ENCODE data around the gene SNX6. TPM values are rescaled to one million over a fixed set of nuclear protein-coding genes. Genes with fewer than 3 reads are reported as not detected.

Gene SNX6
- total and polyA plus RNA-seq, 2 donors (not counting 3 experiments of a cell fraction or from before 2014, with no cell fraction given) = 95.1 to 120 TPM

GRCh38 chr14:34619471-34619870, 10.5 kb downstream of the SNX6 start:
- Histone ChIP-seq H3K9me3 (replicated peaks; ENCODE audit: control insufficient read depth, insufficient read depth, low read length) (no peaks in the 10 kb centered on the region), H3K4me3 (replicated peaks in 1 of 3; ENCODE audit: insufficient read depth in 1 of 3, low read depth in 1 of 3, low read length in 3 of 3) (no peak overlapping the region), H3K9ac (replicated peaks; ENCODE audit: extremely low read depth, insufficient read depth, low read length) (no peak overlapping the region), H3K4me2 (ENCODE audit: insufficient read depth, low read length) (no peak overlapping the region), H3K9me1 (replicated peaks; ENCODE audit: control insufficient read depth, extremely low read depth, insufficient read depth, low read length) (no peaks in the 10 kb centered on the region), H3K79me2 (ENCODE audit: control insufficient read depth, insufficient read depth, low read length) (peaks cover 56% of the 10 kb centered on the region), H3K4me1 (ENCODE audit: control insufficient read depth, extremely low read depth, insufficient read depth, low read length) (peaks cover 16% of the 10 kb centered on the region), H3K27ac (ENCODE audit: insufficient read depth, low read depth, low read length) (no peak overlapping the region), H3K36me3 (ENCODE audit: control insufficient read depth in 2 of 2, extremely low read depth in 1 of 2, insufficient read depth in 2 of 2, low read length in 2 of 2) (peaks cover 0 to 2% of the 10 kb centered on the region in 2 experiments), H3K27me3 (ENCODE audit: control insufficient read depth in 2 of 2, insufficient read depth in 2 of 2, low read length in 2 of 2) (no peaks in the 10 kb centered on the region), H2AFZ (ENCODE audit: low read depth, low read length) (no peak overlapping the region), H4K20me1 (replicated peaks; ENCODE audit: control insufficient read depth, extremely low read depth, insufficient read depth, low read length) (peaks cover 2% of the 10 kb centered on the region)
- BruUV-seq (replicated peaks) = no TSS peak
- ChIA-PET CTCF (interaction anchor here (0.7 kb wide), 1 partner anchor 103 kb away, joined by 3 read pairs; no protein-coding TSS in a partner anchor), POLR2A (no interaction called here)
- DNase-seq (ENCODE audit: low read depth, low spot score) = no peak
- FAIRE-seq = no peak
- TF ChIP-seq MAX (IDR thresholded peaks at IDR 0.05; ENCODE audit: insufficient read depth, insufficient read length) (no peak), GATA2 (IDR thresholded peaks at IDR 0.05; ENCODE audit: insufficient read depth, insufficient read length, low read depth, low read length) (no peak), EZH2 (IDR thresholded peaks at IDR 0.05; ENCODE audit: borderline replicate concordance, low read depth, low read length, severe bottlenecking) (no peak), FOS (IDR thresholded peaks at IDR 0.05; ENCODE audit: borderline replicate concordance, insufficient read depth, low read length) (no peak), POLR2A (IDR thresholded peaks at IDR 0.05; ENCODE audit: low read depth, low read length) (no peak)
- intact Hi-C loops (cut with micrococcal nuclease) = loop anchor here (5.0 kb wide), 1 partner anchor 37 kb away; no protein-coding TSS in a partner anchor
- dilution Hi-C loops (cut with MboI; ENCODE audit: extremely low pct_ligation_motif_present, low sequenced_read_pairs) = no loop called here

- Histone ChIP-seq H3K27me3 (ENCODE audit: control insufficient read depth in 2 of 2, insufficient read depth in 2 of 2, low read length in 2 of 2) (no peaks in the 10 kb centered on the region), H3K4me1 (ENCODE audit: control insufficient read depth, extremely low read depth, insufficient read depth, low read length) (peaks cover 3% of the 10 kb centered on the region), H3K4me3 (replicated peaks in 1 of 3; ENCODE audit: insufficient read depth in 1 of 3, low read depth in 1 of 3, low read length in 3 of 3) (no peak overlapping the region), H3K27ac (ENCODE audit: insufficient read depth, low read depth, low read length) (no peak overlapping the region), H2AFZ (ENCODE audit: low read depth, low read length) (no peak overlapping the region), H3K9ac (replicated peaks; ENCODE audit: extremely low read depth, insufficient read depth, low read length) (no peak overlapping the region), H3K9me3 (replicated peaks; ENCODE audit: control insufficient read depth, insufficient read depth, low read length) (no peaks in the 10 kb centered on the region), H3K79me2 (ENCODE audit: control insufficient read depth, insufficient read depth, low read length) (peaks cover 39% of the 10 kb centered on the region), H3K36me3 (ENCODE audit: control insufficient read depth in 2 of 2, extremely low read depth in 1 of 2, insufficient read depth in 2 of 2, low read length in 2 of 2) (no peaks in the 10 kb centered on the region), H3K9me1 (replicated peaks; ENCODE audit: control insufficient read depth, extremely low read depth, insufficient read depth, low read length) (no peaks in the 10 kb centered on the region), H4K20me1 (replicated peaks; ENCODE audit: control insufficient read depth, extremely low read depth, insufficient read depth, low read length) (peaks cover 2% of the 10 kb centered on the region), H3K4me2 (ENCODE audit: insufficient read depth, low read length) (no peak overlapping the region)
- BruUV-seq (replicated peaks) = no TSS peak
- dilution Hi-C loops (cut with MboI; ENCODE audit: extremely low pct_ligation_motif_present, low sequenced_read_pairs) = no loop called here
- CTCF ChIA-PET = no interaction called here
- intact Hi-C loops (cut with micrococcal nuclease) = loop anchor here (5.0 kb wide), 1 partner anchor 34 kb away; no protein-coding TSS in a partner anchor
- FAIRE-seq (no peak), DNase-seq (ENCODE audit: low read depth, low spot score) (no peak)
- POLR2A ChIA-PET = no interaction called here
- TF ChIP-seq JUN (IDR thresholded peaks at IDR 0.05; ENCODE audit: borderline replicate concordance, insufficient read depth, insufficient read length, low read depth) (no peak), GATA2 (IDR thresholded peaks at IDR 0.05; ENCODE audit: insufficient read depth, insufficient read length, low read depth, low read length) (no peak), FOS (IDR thresholded peaks at IDR 0.05; ENCODE audit: borderline replicate concordance, insufficient read depth, low read length) (no peak), MAX (IDR thresholded peaks at IDR 0.05; ENCODE audit: insufficient read depth, insufficient read length) (no peak), POLR2AphosphoS5 (IDR thresholded peaks at IDR 0.05; ENCODE audit: insufficient read depth, low read depth, low read length) (no peak), POLR2A (IDR thresholded peaks at IDR 0.05; ENCODE audit: low read depth, low read length) (no peak), EZH2 (IDR thresholded peaks at IDR 0.05; ENCODE audit: borderline replicate concordance, low read depth, low read length, severe bottlenecking) (no peak), CTCF (IDR thresholded peaks at IDR 0.05; ENCODE audit: extremely low read depth in 1 of 2, insufficient read depth in 1 of 2, low read depth in 1 of 2, low read length in 2 of 2) (no peak)
These were observed 13.6 kb downstream of the SNX6 start for GRCh38 chr14:34616360-34616759.

All from endothelial cell of umbilical vein (primary cell).